Panc1 (cell line): ENCODE data around the gene ASXL2. TPM values are rescaled to one million over a fixed set of nuclear protein-coding genes. Genes with fewer than 3 reads are reported as not detected.

Experiments used
- ATAC-seq: fragments of 200-7000 bp; cut with Tn5 transposase; 2 replicates; pipeline ENCODE4 v1.9.1; 2020; ENCODE audit warnings: mild to moderate bottlenecking, moderate library complexity
- BruUV-seq: library from RNA; stranded (reverse); fragments of 400-500 nt; replicated peaks from 2 replicates; lab custom pipeline; 2021; lab: Mats Ljungman, UMichigan
- CTCF ChIA-PET: fragments of 300-600 bp; sonication (Branson Sonifier 250); formaldehyde crosslinking; loops from one replicate; lab custom pipeline; 2022; ENCODE audit warnings: antibody characterized with exemption; lab: Charles Lee
- POLR2A ChIA-PET: fragments of 300-600 bp; sonication (Branson Sonifier 250); formaldehyde crosslinking; loops from one replicate; lab custom pipeline; 2022; ENCODE audit warnings: antibody characterized with exemption; lab: Charles Lee
- DNase-seq: peaks from one replicate; pipeline ENCODE4 v3.0.0-alpha.2; 2010; ENCODE audit warnings: low read depth, low spot score
- H3K27ac ChIP-seq: 2 replicates; pipeline ENCODE4 v1.5.1; 2011; ENCODE audit warnings: mild to moderate bottlenecking, low read length, inconsistent platforms
- H3K27me3 ChIP-seq: fragments of 200-500 bp; sonication (Bioruptor generic); 2 replicates; pipeline ENCODE4 v1.6.0; 2014; ENCODE audit warnings: low read length, inconsistent platforms; ENCODE audit not compliant: control insufficient read depth, insufficient read depth
- H3K36me3 ChIP-seq: fragments of 200-500 bp; sonication (Bioruptor generic); 2 replicates; pipeline ENCODE4 v1.5.1; 2014; ENCODE audit warnings: inconsistent platforms, mild to moderate bottlenecking, low read length, moderate library complexity; ENCODE audit not compliant: control insufficient read depth, insufficient read depth
- H3K4me1 ChIP-seq: 2 replicates; pipeline ENCODE4 v1.5.1; 2011; ENCODE audit warnings: inconsistent platforms, mild to moderate bottlenecking, low read length, moderate library complexity; ENCODE audit not compliant: control insufficient read depth, insufficient read depth
- H3K4me3 ChIP-seq, 2 experiments: 2 replicates each; pipeline ENCODE4 v1.5.1; 2011 to 2012; ENCODE audit warnings: low read depth in 2 of 2, low read length in 2 of 2, mild to moderate bottlenecking in 2 of 2, inconsistent platforms in 1 of 2, moderate library complexity in 1 of 2
- H3K9me3 ChIP-seq: fragments of 200-500 bp; sonication (Bioruptor generic); 2 replicates; pipeline ENCODE4 v1.5.1; 2014; ENCODE audit warnings: low read depth, mild to moderate bottlenecking, inconsistent platforms, low read length, moderate library complexity; ENCODE audit not compliant: control insufficient read depth, insufficient read depth
- CTCF ChIP-seq: fragments of 450-650 bp; IDR thresholded peaks from 2 replicates; pipeline ENCODE4 v1.5.1; 2017; ENCODE audit warnings: mild to moderate bottlenecking
- POLR2AphosphoS5 ChIP-seq: IDR thresholded peaks from 2 replicates; pipeline ENCODE4 v1.6.1; 2012; ENCODE audit warnings: mild to moderate bottlenecking, low read depth, low read length, moderate library complexity
- REST ChIP-seq, 2 experiments: IDR thresholded peaks; 2 replicates each; pipeline ENCODE4 v1.6.1; 2011 to 2012; ENCODE audit warnings: low read depth in 2 of 2, control low read depth in 1 of 2, low read length in 1 of 2, mild to moderate bottlenecking in 1 of 2, moderate library complexity in 1 of 2; ENCODE audit not compliant: insufficient read depth in 1 of 2
- SIN3A ChIP-seq: IDR thresholded peaks from 2 replicates; pipeline ENCODE4 v1.6.1; 2012; ENCODE audit warnings: low read depth, mild to moderate bottlenecking, low read length, moderate library complexity, borderline replicate concordance; ENCODE audit not compliant: insufficient read depth
- TCF7L2 ChIP-seq: IDR thresholded peaks from 2 replicates; pipeline ENCODE4 v1.6.1; 2011; ENCODE audit warnings: mild to moderate bottlenecking, low read depth, low read length, inconsistent platforms
- in situ Hi-C: cut with HindIII; loops from 2 replicates; pipeline ENCODE4 v1.10.0; 2016; ENCODE audit warnings: low sequenced_read_pairs, low pct_unique_long_range_greater_than_20kb
- intact Hi-C: fragments of 100-400 bp; cut with micrococcal nuclease; formaldehyde crosslinking; loops from one replicate; pipeline ENCODE4 v1.10.0; 2022; ENCODE audit not compliant: unreplicated experiment
- total RNA-seq: library from RNA; stranded (reverse); gene quantifications from one replicate; pipeline ENCODE4 v1.2.1, GENCODE V29; 2021; ENCODE audit not compliant: unreplicated experiment

The ASXL2 gene
- total RNA-seq, 1 experiment from 2014 or later: 43.4 TPM

GRCh38 chr2:25777077-25777476 is 101.2 kb downstream of the ASXL2 start:
- CTCF ChIA-PET: no interaction called here

GRCh38 chr2:25772078-25772477 is 106.2 kb downstream of the ASXL2 start:
- H3K9me3 ChIP-seq: no peaks in the 10 kb centered on the region
- in situ Hi-C loops: no loop called here
- BruUV-seq: no TSS peak
- H3K27ac ChIP-seq: no peak overlapping the region
- ChIA-PET POLR2A (interaction anchor here (0.7 kb wide), 1 partner anchor 80 kb away, joined by 24 read pairs; no protein-coding TSS in a partner anchor), CTCF (interaction anchor here (0.6 kb wide), 1 partner anchor 17 kb away, joined by 5 read pairs; no protein-coding TSS in a partner anchor)
- H3K36me3 ChIP-seq: peaks cover 14% of the 10 kb centered on the region
- H3K27me3 ChIP-seq: no peaks in the 10 kb centered on the region
- no peak for DNase-seq
- ATAC-seq: no peak
- TF ChIP-seq SIN3A: no peak
- TF ChIP-seq CTCF: no peak
- TF ChIP-seq REST (IDR thresholded peaks at IDR 0.05; ENCODE audit: insufficient read depth in 1 of 2, low read depth in 2 of 2, low read length in 1 of 2): no peak
- no peak for TF ChIP-seq TCF7L2
- TF ChIP-seq POLR2AphosphoS5: no peak
- no peaks in the 10 kb centered on the region for H3K4me1 ChIP-seq
- intact Hi-C loops: no loop called here
- no peak overlapping the region for H3K4me3 ChIP-seq

More at GRCh38 chr2:25777077-25777476, 101.2 kb downstream of the ASXL2 start:
- no TSS peak for BruUV-seq
- Histone ChIP-seq H3K27ac (no peak overlapping the region), H3K9me3 (no peaks in the 10 kb centered on the region), H3K36me3 (no peaks in the 10 kb centered on the region), H3K27me3 (no peaks in the 10 kb centered on the region), H3K4me1 (no peaks in the 10 kb centered on the region), H3K4me3 (no peak overlapping the region)
- in situ Hi-C loops (no loop called here), intact Hi-C loops (no loop called here)
- POLR2A ChIA-PET: no interaction called here
- DNase-seq (no peak), ATAC-seq (no peak)
- TF ChIP-seq REST (IDR thresholded peaks at IDR 0.05; ENCODE audit: insufficient read depth in 1 of 2, low read depth in 2 of 2, low read length in 1 of 2) (no peak), TCF7L2 (no peak), SIN3A (no peak), POLR2AphosphoS5 (no peak), CTCF (no peak)
